ENCODE results near the gene LAX1. TPM values are rescaled to one million over a fixed set of nuclear protein-coding genes. Genes with fewer than 3 reads are reported as not detected.

LAX1 gene
- polyA plus RNA-seq, 1 donor (not counting 4 experiments of a cell fraction or from before 2014, with no cell fraction given): 0.07 TPM

GRCh38 chr1:203799971-203800370, 35.0 kb downstream of the LAX1 start:
- peaks cover 36% of the 10 kb centered on the region for H3K4me1 ChIP-seq (ENCODE audit: control insufficient read depth, extremely low read depth, insufficient read depth, low read length)
- H3K27me3 ChIP-seq (ENCODE audit: control insufficient read depth, extremely low read depth, insufficient read depth, low read length): no peaks in the 10 kb centered on the region
- H2AFZ ChIP-seq (ENCODE audit: control insufficient read depth, low read length): no peak overlapping the region
- H3K9me3 ChIP-seq (ENCODE audit: control insufficient read depth, low read depth, low read length): no peaks in the 10 kb centered on the region
- no peak overlapping the region for H3K4me3 ChIP-seq (ENCODE audit: control insufficient read depth in 2 of 3, extremely low read depth in 1 of 3, insufficient read depth in 2 of 3, low read depth in 1 of 3, low read length in 3 of 3)
- dilution Hi-C loops (cut with MboI; ENCODE audit: extremely low pct_ligation_motif_present, low sequenced_read_pairs): loop anchor here (10.0 kb wide), 1 partner anchor 75 kb away; no protein-coding TSS in a partner anchor
- H3K9me1 ChIP-seq (ENCODE audit: control insufficient read depth, extremely low read depth, insufficient read depth, low read length): peaks cover 3% of the 10 kb centered on the region
- TF ChIP-seq, protein P1, sequence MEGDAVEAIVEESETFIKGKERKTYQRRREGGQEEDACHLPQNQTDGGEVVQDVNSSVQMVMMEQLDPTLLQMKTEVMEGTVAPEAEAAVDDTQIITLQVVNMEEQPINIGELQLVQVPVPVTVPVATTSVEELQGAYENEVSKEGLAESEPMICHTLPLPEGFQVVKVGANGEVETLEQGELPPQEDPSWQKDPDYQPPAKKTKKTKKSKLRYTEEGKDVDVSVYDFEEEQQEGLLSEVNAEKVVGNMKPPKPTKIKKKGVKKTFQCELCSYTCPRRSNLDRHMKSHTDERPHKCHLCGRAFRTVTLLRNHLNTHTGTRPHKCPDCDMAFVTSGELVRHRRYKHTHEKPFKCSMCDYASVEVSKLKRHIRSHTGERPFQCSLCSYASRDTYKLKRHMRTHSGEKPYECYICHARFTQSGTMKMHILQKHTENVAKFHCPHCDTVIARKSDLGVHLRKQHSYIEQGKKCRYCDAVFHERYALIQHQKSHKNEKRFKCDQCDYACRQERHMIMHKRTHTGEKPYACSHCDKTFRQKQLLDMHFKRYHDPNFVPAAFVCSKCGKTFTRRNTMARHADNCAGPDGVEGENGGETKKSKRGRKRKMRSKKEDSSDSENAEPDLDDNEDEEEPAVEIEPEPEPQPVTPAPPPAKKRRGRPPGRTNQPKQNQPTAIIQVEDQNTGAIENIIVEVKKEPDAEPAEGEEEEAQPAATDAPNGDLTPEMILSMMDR (optimal IDR thresholded peaks at IDR 0.05 in 1 of 3, IDR thresholded peaks at IDR 0.05 in 1 of 3, conservative IDR thresholded peaks at IDR 0.05 in 1 of 3; ENCODE audit: extremely low read depth in 1 of 3, insufficient read depth in 2 of 3, low read length in 3 of 3): no peak
- no peak for TF ChIP-seq EZH2 (IDR thresholded peaks at IDR 0.05; ENCODE audit: low read length)
- H3K36me3 ChIP-seq (ENCODE audit: control insufficient read depth in 2 of 2, extremely low read depth in 1 of 2, insufficient read depth in 2 of 2, low read length in 2 of 2): peaks cover 9 to 34% of the 10 kb centered on the region in 2 experiments
- no peak overlapping the region for H3K27ac ChIP-seq (ENCODE audit: control insufficient read depth, insufficient read depth, low read length)
- H3K79me2 ChIP-seq (ENCODE audit: control insufficient read depth, insufficient read depth, low read length): peaks cover 84% of the 10 kb centered on the region
- H3K4me2 ChIP-seq (ENCODE audit: control insufficient read depth, extremely low read depth, insufficient read depth, low read depth, low read length): peak overlapping the region; percentile 31
- DNase-seq (ENCODE audit: low read depth, low spot score) (no peak), FAIRE-seq (no peak)
- H3K9ac ChIP-seq (ENCODE audit: control insufficient read depth, extremely low read depth, insufficient read depth, low read length): no peak overlapping the region
- H4K20me1 ChIP-seq (ENCODE audit: control insufficient read depth, extremely low read depth, insufficient read depth, low read length): peaks cover 12% of the 10 kb centered on the region

DNA sequence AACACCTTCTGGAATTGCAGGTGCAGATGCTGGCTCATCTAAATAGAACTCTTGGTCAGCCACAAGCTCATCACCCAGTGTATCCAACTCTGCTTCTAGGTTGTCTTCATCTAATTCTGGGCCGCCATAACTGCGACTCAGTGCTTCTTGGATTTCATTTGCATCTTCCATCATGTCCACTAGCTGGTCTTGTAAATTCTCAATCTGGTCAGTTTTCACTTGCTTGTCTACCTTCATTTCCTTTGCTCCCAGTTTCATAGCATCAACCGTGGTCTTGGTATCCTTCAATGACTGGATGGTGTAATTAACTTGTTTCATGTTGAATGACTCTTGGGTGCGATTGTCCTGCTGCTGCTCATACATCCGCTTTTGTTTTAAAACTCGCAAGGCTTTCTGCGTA, 40.7 kb downstream of the LAX1 start:
- DNase-seq (ENCODE audit: low read depth, low spot score) (no peak), FAIRE-seq (no peak)
- Histone ChIP-seq H3K36me3 (ENCODE audit: control insufficient read depth in 2 of 2, extremely low read depth in 1 of 2, insufficient read depth in 2 of 2, low read length in 2 of 2) (peaks cover 15 to 16% of the 10 kb centered on the region in 2 experiments), H3K9me3 (ENCODE audit: control insufficient read depth, low read depth, low read length) (no peaks in the 10 kb centered on the region), H3K9ac (ENCODE audit: control insufficient read depth, extremely low read depth, insufficient read depth, low read length) (no peak overlapping the region), H3K79me2 (ENCODE audit: control insufficient read depth, insufficient read depth, low read length) (peaks cover 86% of the 10 kb centered on the region), H4K20me1 (ENCODE audit: control insufficient read depth, extremely low read depth, insufficient read depth, low read length) (peaks cover 3% of the 10 kb centered on the region), H3K27me3 (ENCODE audit: control insufficient read depth, extremely low read depth, insufficient read depth, low read length) (no peaks in the 10 kb centered on the region), H3K4me3 (ENCODE audit: control insufficient read depth in 2 of 3, extremely low read depth in 1 of 3, insufficient read depth in 2 of 3, low read depth in 1 of 3, low read length in 3 of 3) (no peak overlapping the region), H3K27ac (ENCODE audit: control insufficient read depth, insufficient read depth, low read length) (no peak overlapping the region), H3K9me1 (ENCODE audit: control insufficient read depth, extremely low read depth, insufficient read depth, low read length) (no peaks in the 10 kb centered on the region), H2AFZ (ENCODE audit: control insufficient read depth, low read length) (no peak overlapping the region), H3K4me1 (ENCODE audit: control insufficient read depth, extremely low read depth, insufficient read depth, low read length) (no peaks in the 10 kb centered on the region), H3K4me2 (ENCODE audit: control insufficient read depth, extremely low read depth, insufficient read depth, low read depth, low read length) (no peak overlapping the region)
- TF ChIP-seq, protein P1 (optimal IDR thresholded peaks at IDR 0.05 in 1 of 3, IDR thresholded peaks at IDR 0.05 in 1 of 3, conservative IDR thresholded peaks at IDR 0.05 in 1 of 3; ENCODE audit: extremely low read depth in 1 of 3, insufficient read depth in 2 of 3, low read length in 3 of 3): no peak
- TF ChIP-seq EZH2 (IDR thresholded peaks at IDR 0.05; ENCODE audit: low read length): no peak
- dilution Hi-C loops (cut with MboI; ENCODE audit: extremely low pct_ligation_motif_present, low sequenced_read_pairs): no loop called here
